OCI-LY3 (cell line): ENCODE results near the gene LTV1.

Experiments
- EZH2phosphoT487 ChIP-seq: fragments of 200-600 bp; shearing (Covaris generic); IDR thresholded peaks from 2 replicates; pipeline ENCODE4 v1.6.1; 2018; ENCODE audit warnings: antibody characterized with exemption, mixed run types, low read depth
- TF ChIP-seq, protein P1 (sequence below): fragments of 200-600, 300-600 bp; sonication (generic); IDR thresholded peaks from 2 replicates; pipeline ENCODE4 v1.5.1; 2014; ENCODE audit warnings: antibody characterized with exemption, low read length, low read depth

DNA sequence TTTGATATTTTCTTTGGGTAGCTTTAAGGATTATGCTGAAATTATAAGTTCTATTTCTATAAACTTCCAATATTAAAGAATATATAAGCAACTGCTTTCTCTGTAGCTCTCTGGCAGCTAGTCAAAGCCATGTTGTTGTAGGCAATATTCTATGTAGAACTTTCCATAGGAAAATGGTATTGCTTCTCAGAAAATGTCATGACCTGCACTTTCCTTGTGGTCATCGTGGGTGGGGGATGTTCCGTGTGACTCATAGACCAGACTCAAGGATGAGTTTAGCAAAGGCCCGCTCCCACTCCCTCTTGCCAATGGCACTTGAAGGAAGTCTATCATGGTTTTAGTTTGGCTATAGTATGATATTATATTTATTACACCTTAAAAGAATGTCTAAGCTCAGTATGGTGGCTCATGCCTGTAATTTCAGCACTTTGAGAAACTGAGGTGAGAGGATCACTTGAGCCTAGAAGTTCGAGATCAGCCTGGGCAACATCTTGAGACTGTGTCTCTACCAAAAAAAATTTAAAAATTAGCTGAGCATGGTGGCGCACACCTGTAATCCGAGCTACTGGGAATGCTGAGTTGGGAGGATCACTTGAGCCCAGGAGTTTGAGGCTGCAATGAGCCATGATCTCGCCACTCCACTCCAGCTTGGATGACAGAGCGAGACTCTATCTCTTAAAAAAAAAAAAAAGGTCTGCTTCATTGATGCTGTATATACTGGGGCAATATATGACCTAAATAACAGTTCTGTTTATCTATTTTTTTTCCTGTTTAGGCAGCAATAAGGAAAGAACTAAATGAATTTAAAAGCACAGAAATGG lies 36.6 kb upstream of the LTV1 start:
- TF ChIP-seq, protein P1, sequence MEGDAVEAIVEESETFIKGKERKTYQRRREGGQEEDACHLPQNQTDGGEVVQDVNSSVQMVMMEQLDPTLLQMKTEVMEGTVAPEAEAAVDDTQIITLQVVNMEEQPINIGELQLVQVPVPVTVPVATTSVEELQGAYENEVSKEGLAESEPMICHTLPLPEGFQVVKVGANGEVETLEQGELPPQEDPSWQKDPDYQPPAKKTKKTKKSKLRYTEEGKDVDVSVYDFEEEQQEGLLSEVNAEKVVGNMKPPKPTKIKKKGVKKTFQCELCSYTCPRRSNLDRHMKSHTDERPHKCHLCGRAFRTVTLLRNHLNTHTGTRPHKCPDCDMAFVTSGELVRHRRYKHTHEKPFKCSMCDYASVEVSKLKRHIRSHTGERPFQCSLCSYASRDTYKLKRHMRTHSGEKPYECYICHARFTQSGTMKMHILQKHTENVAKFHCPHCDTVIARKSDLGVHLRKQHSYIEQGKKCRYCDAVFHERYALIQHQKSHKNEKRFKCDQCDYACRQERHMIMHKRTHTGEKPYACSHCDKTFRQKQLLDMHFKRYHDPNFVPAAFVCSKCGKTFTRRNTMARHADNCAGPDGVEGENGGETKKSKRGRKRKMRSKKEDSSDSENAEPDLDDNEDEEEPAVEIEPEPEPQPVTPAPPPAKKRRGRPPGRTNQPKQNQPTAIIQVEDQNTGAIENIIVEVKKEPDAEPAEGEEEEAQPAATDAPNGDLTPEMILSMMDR: no peak
- no peak for TF ChIP-seq EZH2phosphoT487
